BLaER1 treated with 17β-estradiol and CSF1 and Interleukin-3, amounts not matched to agents 10 nM and 100 nM (cell line): ENCODE data around the gene PDRG1.

Source experiments
- H3K27ac ChIP-seq, 11 experiments: shearing (Covaris generic); formaldehyde crosslinking; 2 replicates each; pipeline ENCODE4 v1.8.1; 2022
- H3K27me3 ChIP-seq, 11 experiments: shearing (Covaris generic); formaldehyde crosslinking; 2 replicates each; pipeline ENCODE4 v1.8.1; 2022
- H3K36me3 ChIP-seq, 11 experiments: shearing (Covaris generic); formaldehyde crosslinking; 2 replicates each; pipeline ENCODE4 v1.8.1; 2022
- H3K4me1 ChIP-seq, 10 experiments: shearing (Covaris generic); formaldehyde crosslinking; 2 replicates each; pipeline ENCODE4 v1.8.1; 2022
- H3K4me2 ChIP-seq, 11 experiments: shearing (Covaris generic); formaldehyde crosslinking; 2 replicates each; pipeline ENCODE4 v1.8.1; 2022
- H3K4me3 ChIP-seq, 10 experiments: shearing (Covaris generic); formaldehyde crosslinking; 2 replicates each; pipeline ENCODE4 v1.8.1; 2022
- H3K9ac ChIP-seq, 11 experiments: shearing (Covaris generic); formaldehyde crosslinking; 2 replicates each; pipeline ENCODE4 v1.8.1; 2022
- H3K9me3 ChIP-seq, 11 experiments: shearing (Covaris generic); formaldehyde crosslinking; replicated peaks in 1 of 11; 2 replicates each; pipeline ENCODE4 v1.8.1; 2022
- H4K20me1 ChIP-seq, 11 experiments: shearing (Covaris generic); formaldehyde crosslinking; 2 replicates each; pipeline ENCODE4 v1.8.1; 2022
- Cebpa-rat ChIP-seq, 11 experiments: shearing (Covaris generic); IDR thresholded peaks; 2 replicates each; pipeline ENCODE4 v1.8.1; 2022

The PDRG1 gene

DNA sequence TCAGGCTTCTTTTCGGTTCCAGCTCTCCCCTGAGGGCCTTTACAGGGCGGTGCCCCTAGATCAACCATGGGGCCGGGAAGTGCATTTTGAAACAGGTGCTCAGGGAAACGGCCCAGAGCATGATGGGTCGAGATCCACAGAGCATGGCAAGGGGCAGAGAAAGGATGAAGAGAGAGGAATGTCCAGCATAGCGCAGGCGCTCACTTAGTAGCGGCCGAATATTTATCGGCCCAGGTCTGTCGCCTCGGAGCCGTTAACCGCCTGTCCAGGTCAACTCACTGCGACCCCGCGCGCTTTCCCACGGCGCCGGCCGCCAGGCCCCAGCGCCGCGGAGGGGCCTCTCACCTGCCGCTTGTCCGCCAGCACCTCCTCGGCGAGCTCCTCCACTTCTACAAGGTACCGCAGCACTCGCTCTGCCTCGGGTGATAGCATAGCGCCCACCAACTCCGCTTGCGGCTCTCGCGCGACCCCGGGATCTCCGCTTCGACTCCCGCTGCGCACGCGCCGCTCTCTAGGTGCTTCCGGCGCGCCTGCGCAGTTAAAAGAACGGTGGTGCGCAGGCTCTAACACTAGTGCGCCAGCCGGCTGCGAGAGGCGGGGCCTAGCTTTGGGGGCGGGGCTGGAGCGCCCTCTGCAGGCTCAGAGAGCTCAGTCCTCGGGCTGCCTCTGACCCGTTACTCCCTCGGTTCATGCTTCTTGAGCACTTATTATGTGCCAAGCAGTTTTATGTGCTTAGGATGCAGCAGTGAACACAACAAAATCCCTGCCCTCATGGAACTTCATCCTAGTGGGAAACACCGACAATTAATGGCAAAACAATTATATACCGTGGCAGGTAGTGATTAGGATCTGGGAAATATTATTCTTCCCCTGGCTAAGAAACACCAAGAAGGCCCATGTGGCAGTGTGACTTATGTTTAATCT, at the start of gene PDRG1:
Gene PDRG1, minus strand, starts transcription at position 517 of the 924 bp plus-strand sequence. Its CDS starts 85 bp downstream, at position 432.
- H3K4me3 ChIP-seq, result peak within 1 kb of the TSS; percentile 80 to 97 (median 86)
- H3K4me2 ChIP-seq, result peak within 1 kb of the TSS; percentile 93 to 99 (median 98)
- H3K27ac ChIP-seq, result peak within 1 kb of the TSS; percentile 80 to 91 (median 87)
- H4K20me1 ChIP-seq, result peaks cover 5 to 49% (median 41%) of the 10 kb centered on the region in 11 experiments; a peak in 19 of 22 replicates
- H3K9me3 ChIP-seq, result peaks cover 8 to 17% (median 12%) of the 10 kb centered on the region in 11 experiments; a peak in 20 of 22 replicates
- peaks cover 21 to 30% (median 25%) of the 10 kb centered on the region in 10 experiments for H3K4me1 ChIP-seq
- no peak for TF ChIP-seq Cebpa-rat (IDR thresholded peaks at IDR 0.05)
- H3K27me3 ChIP-seq, result no peaks in the 10 kb centered on the region
- peak within 1 kb of the TSS; percentile 86 to 97 (median 92) for H3K9ac ChIP-seq
- peaks cover 35 to 40% (median 36%) of the 10 kb centered on the region in 11 experiments for H3K36me3 ChIP-seq

GRCh38 chr20:31998246-31998645, 46.4 kb upstream of the PDRG1 start:
- Histone ChIP-seq H3K4me1 (peaks cover 10 to 31% (median 24%) of the 10 kb centered on the region in 10 experiments), H3K27ac (no peak overlapping the region), H3K27me3 (peaks cover 12 to 28% (median 21%) of the 10 kb centered on the region in 11 experiments; a peak in 20 of 22 replicates), H3K9ac (no peak overlapping the region), H3K36me3 (no peaks in the 10 kb centered on the region), H3K4me3 (no peak overlapping the region), H3K9me3 (no peaks in the 10 kb centered on the region), H3K4me2 (no peak overlapping the region), H4K20me1 (peaks cover 0 to 16% (median 0%) of the 10 kb centered on the region in 11 experiments; a peak in 5 of 22 replicates)
- no peak for TF ChIP-seq Cebpa-rat (IDR thresholded peaks at IDR 0.05)

DNA sequence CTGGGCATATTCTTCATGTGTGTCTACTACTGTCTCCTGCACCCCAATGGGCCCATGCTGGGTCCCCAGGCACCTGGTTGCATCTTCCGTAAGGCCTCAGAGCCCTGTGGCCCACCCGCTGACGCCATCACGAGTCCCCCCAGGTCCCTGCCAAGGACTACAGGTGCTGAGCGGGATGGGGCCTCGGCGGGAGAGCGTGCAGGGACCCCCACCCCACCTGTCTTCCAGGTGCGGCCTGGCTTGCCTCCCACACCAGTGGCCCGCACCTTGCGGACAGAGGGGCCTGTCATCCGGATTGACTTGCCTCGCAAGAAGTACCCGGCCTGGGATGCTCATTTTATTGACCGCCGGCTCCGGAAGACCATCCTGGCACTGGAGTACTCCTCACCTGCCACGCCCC, 45.1 kb upstream of the PDRG1 start:
- Histone ChIP-seq H3K4me3 (no peak overlapping the region), H3K9me3 (no peaks in the 10 kb centered on the region), H3K36me3 (no peaks in the 10 kb centered on the region), H3K4me2 (no peak overlapping the region), H3K9ac (no peak overlapping the region), H4K20me1 (peaks cover 0 to 16% (median 0%) of the 10 kb centered on the region in 11 experiments; a peak in 5 of 22 replicates), H3K27me3 (peaks cover 12 to 30% (median 21%) of the 10 kb centered on the region in 11 experiments; a peak in 20 of 22 replicates), H3K27ac (no peak overlapping the region), H3K4me1 (peaks cover 10 to 31% (median 24%) of the 10 kb centered on the region in 10 experiments)
- TF ChIP-seq Cebpa-rat (IDR thresholded peaks at IDR 0.05), result no peak

DNA sequence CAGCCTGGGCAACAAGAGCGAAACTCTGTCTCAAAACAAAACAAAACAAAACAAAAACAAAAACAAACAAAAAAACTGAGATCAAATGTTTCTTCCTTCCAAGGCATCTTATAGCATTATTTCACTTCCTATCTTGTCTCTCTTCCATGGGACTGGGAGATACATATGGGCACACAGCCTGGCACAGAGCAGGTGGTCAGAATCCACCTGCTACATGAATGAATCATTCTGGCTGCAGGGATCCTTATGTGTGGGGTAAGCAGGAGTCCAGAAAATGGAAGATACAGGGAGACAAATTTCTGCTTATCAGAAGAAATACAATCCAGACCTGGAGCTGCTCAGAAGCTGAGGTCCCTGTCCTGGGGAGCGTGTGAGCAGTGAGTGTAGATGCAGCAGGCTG, 40.2 kb upstream of the PDRG1 start:
- peaks cover 12 to 30% (median 21%) of the 10 kb centered on the region in 11 experiments; a peak in 20 of 22 replicates for H3K27me3 ChIP-seq
- no peak overlapping the region for H3K9ac ChIP-seq
- H3K9me3 ChIP-seq, result no peaks in the 10 kb centered on the region
- peaks cover 0 to 16% (median 0%) of the 10 kb centered on the region in 11 experiments; a peak in 5 of 22 replicates for H4K20me1 ChIP-seq
- H3K4me1 ChIP-seq, result peaks cover 10 to 25% (median 15%) of the 10 kb centered on the region in 10 experiments
- H3K36me3 ChIP-seq, result no peaks in the 10 kb centered on the region
- no peak for TF ChIP-seq Cebpa-rat (IDR thresholded peaks at IDR 0.05)
- H3K4me2 ChIP-seq, result no peak overlapping the region
- no peak overlapping the region for H3K4me3 ChIP-seq
- no peak overlapping the region for H3K27ac ChIP-seq

GRCh38 chr20:31991339-31991705, 39.5 kb upstream of the PDRG1 start:
- H3K9ac ChIP-seq, result no peak overlapping the region
- no peak for TF ChIP-seq Cebpa-rat (IDR thresholded peaks at IDR 0.05)
- peaks cover 12 to 30% (median 21%) of the 10 kb centered on the region in 11 experiments; a peak in 20 of 22 replicates for H3K27me3 ChIP-seq
- H3K4me2 ChIP-seq, result 0 out of 22 replicates have a peak overlapping the region, but pooled peaks of 1 of the 11 experiments have one; percentile 7
- H3K36me3 ChIP-seq, result no peaks in the 10 kb centered on the region
- H3K9me3 ChIP-seq, result no peaks in the 10 kb centered on the region
- no peak overlapping the region for H3K4me3 ChIP-seq
- peaks cover 10 to 25% (median 15%) of the 10 kb centered on the region in 10 experiments for H3K4me1 ChIP-seq
- no peak overlapping the region for H3K27ac ChIP-seq
- H4K20me1 ChIP-seq, result peaks cover 0 to 16% (median 0%) of the 10 kb centered on the region in 11 experiments; a peak in 5 of 22 replicates

DNA sequence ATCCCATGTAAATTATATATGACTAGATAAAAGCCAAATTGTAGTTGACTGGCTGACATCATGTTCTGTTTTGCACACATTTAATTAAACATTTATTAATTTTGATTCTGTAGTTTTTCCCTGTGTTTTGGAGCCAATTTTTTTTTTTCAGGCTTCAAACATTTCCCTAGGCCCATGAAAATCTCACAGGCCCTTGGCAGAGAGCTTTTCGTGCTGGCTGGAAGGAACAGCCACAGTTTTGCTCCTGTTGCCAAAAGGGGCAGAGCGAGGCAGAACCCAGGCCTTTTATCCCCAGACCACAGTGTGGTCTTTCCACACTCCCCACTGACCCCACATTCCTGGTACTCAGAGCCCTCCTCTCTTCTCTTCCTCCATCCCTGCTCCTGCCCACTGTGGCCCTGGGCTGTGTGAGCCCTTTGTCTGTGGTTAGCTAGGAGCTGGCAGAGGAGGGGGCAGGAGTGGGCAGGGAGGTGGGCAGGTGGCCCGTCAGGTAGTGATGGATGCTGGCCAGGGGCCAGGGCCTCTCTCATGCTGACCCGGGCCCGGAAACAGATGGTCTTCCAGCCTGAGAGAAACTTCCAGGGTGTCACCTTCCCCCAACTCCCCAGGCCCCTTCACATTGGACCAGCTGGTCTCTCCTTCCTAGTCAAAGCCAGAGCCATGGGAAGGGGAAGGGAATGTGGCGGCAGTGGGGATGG, 38.9 kb upstream of the PDRG1 start:
- Histone ChIP-seq H3K27me3 (peaks cover 12 to 28% (median 20%) of the 10 kb centered on the region in 11 experiments; a peak in 20 of 22 replicates), H3K9me3 (no peaks in the 10 kb centered on the region), H3K4me2 (0 out of 22 replicates have a peak overlapping the region, but pooled peaks of 1 of the 11 experiments have one; percentile 7), H3K27ac (no peak overlapping the region), H4K20me1 (peaks cover 0 to 15% (median 0%) of the 10 kb centered on the region in 11 experiments; a peak in 5 of 22 replicates), H3K9ac (no peak overlapping the region; a peak in 1 of 22 replicates), H3K4me1 (peaks cover 10 to 25% (median 15%) of the 10 kb centered on the region in 10 experiments), H3K4me3 (no peak overlapping the region), H3K36me3 (no peaks in the 10 kb centered on the region)
- TF ChIP-seq Cebpa-rat (IDR thresholded peaks at IDR 0.05), result no peak

GRCh38 chr20:31989030-31989645, 37.3 kb upstream of the PDRG1 start:
- Histone ChIP-seq H3K9me3 (no peaks in the 10 kb centered on the region), H3K4me2 (no peak overlapping the region), H3K36me3 (no peaks in the 10 kb centered on the region), H4K20me1 (0 out of 22 replicates have a peak, but pooled peaks cover 0 to under 1% (median 0%) of the 10 kb centered on the region in 11 experiments), H3K4me1 (peaks cover 0 to 22% (median 8%) of the 10 kb centered on the region in 10 experiments; a peak in 12 of 20 replicates), H3K27me3 (peaks cover 3 to 11% (median 4%) of the 10 kb centered on the region in 11 experiments; a peak in 19 of 22 replicates), H3K27ac (no peak overlapping the region), H3K4me3 (no peak overlapping the region), H3K9ac (no peak overlapping the region)
- no peak for TF ChIP-seq Cebpa-rat (IDR thresholded peaks at IDR 0.05)

DNA sequence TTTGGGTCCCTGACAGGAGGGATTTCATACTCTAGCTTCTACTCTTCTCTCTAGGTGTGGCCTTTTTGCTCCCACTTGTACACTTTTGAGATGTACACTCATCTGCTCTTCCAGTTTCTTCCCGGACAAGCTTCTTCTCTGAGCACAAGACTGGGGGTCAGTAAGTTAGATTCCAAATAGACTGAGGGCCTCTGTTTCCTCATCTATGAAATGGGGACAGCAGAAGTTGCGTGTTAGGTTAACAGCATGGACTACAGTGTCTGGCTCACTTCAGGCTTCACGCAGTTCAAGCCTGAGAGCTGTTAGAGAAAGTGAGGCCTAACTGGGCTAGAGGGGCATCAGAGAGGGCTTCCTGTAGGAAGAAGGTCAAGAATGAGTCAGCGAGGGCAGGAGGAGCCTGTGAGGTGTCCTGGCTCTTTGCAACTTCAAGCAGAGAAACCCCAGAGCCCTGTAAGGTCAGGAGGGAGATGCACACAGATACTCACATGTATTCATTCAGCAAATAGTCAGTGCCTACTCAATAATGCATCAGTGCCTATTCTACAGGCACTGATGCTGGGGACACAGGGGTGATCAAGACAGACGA, 36.7 kb upstream of the PDRG1 start:
- H4K20me1 ChIP-seq, result no peaks in the 10 kb centered on the region; a peak in 1 of 22 replicates
- H3K27me3 ChIP-seq, result peaks cover 0 to 5% (median 0%) of the 10 kb centered on the region in 11 experiments; a peak in 5 of 22 replicates
- H3K4me2 ChIP-seq, result no peak overlapping the region
- peaks cover 0 to 20% (median 8%) of the 10 kb centered on the region in 10 experiments; a peak in 12 of 20 replicates for H3K4me1 ChIP-seq
- H3K36me3 ChIP-seq, result no peaks in the 10 kb centered on the region
- no peak for TF ChIP-seq Cebpa-rat (IDR thresholded peaks at IDR 0.05)
- no peak overlapping the region for H3K27ac ChIP-seq
- no peak overlapping the region for H3K4me3 ChIP-seq
- H3K9me3 ChIP-seq, result no peaks in the 10 kb centered on the region
- H3K9ac ChIP-seq, result peak overlapping the region in 1 of 11 experiments; percentile 9; a peak in 1 of 22 replicates
